ENCODE data around the gene BEGAIN.

Gene BEGAIN

DNA sequence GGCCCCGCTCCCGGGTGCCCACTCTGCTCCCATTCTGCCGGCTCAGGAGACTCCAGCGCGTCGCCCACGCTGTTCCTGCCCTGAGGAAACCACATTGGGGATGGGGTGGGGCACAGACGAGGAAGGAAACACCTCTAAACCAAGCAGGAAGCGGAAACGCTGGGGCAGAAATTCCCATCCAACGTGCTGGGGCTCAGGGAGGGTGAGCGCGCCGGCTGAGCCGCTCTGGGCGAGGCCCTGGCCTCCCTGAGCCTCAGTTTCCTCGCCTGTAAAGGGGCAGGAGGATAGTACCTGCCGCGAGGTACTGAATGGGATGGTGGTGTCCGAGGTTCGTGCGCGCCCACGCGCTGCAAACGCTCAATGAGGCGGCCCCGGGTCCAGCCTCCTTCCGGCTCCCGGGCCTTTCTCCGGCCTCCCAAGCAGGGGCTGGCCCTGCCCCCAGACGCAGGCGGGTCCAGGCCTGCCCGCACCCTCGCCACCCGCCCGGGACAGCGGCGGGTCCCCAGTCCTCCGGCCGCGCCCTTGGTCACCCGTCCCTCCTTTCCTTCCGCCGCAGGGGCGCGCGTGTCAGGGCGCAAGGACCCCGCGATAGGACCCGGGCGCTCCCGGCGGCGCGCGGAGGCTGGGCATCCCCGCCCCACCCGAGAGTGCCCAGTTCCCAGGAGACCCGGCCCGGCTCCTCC is 673 bp downstream of the BEGAIN start:
- peak overlapping the region; percentile 71 for H3K4me3 ChIP-seq (ENCODE audit: low read depth, low read length)
- H3K9ac ChIP-seq (ENCODE audit: low read length): no peak overlapping the region

DNA sequence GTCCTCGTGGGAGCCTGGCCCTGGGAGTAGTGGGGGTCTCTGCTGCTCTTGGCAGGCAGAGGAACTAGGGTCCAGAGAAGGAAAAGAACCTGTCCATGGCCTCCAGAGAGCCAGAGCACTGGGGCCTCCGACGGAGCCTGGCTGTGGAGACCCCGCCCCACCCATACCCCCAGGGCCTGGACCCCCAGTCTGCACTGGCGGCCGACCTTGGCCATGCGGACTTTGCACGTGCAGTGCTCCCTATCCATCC is 1.1 kb downstream of the BEGAIN start:
- Histone ChIP-seq H3K9me3 (ENCODE audit: control insufficient read depth, insufficient read depth, low read depth, low read length) (no peaks in the 10 kb centered on the region), H3K9ac (ENCODE audit: low read length) (no peak overlapping the region), H3K4me3 (ENCODE audit: low read depth, low read length) (peak overlapping the region; percentile 71), H3K4me1 (ENCODE audit: control insufficient read depth, insufficient read depth, low read length) (peaks cover 11% of the 10 kb centered on the region), H3K27me3 (ENCODE audit: control insufficient read depth, insufficient read depth, low read length) (peaks cover 68% of the 10 kb centered on the region), H3K27ac (ENCODE audit: low read depth, low read length) (no peak overlapping the region), H3K36me3 (ENCODE audit: control insufficient read depth, insufficient read depth, low read length) (no peaks in the 10 kb centered on the region)

More for the DNA sequence above, 673 bp downstream of the BEGAIN start:
- Histone ChIP-seq H3K27ac (ENCODE audit: low read depth, low read length) (no peak overlapping the region), H3K4me1 (ENCODE audit: control insufficient read depth, insufficient read depth, low read length) (peaks cover 11% of the 10 kb centered on the region), H3K36me3 (ENCODE audit: control insufficient read depth, insufficient read depth, low read length) (no peaks in the 10 kb centered on the region), H3K9me3 (ENCODE audit: control insufficient read depth, insufficient read depth, low read depth, low read length) (no peaks in the 10 kb centered on the region), H3K27me3 (ENCODE audit: control insufficient read depth, insufficient read depth, low read length) (peaks cover 73% of the 10 kb centered on the region)

DNA sequence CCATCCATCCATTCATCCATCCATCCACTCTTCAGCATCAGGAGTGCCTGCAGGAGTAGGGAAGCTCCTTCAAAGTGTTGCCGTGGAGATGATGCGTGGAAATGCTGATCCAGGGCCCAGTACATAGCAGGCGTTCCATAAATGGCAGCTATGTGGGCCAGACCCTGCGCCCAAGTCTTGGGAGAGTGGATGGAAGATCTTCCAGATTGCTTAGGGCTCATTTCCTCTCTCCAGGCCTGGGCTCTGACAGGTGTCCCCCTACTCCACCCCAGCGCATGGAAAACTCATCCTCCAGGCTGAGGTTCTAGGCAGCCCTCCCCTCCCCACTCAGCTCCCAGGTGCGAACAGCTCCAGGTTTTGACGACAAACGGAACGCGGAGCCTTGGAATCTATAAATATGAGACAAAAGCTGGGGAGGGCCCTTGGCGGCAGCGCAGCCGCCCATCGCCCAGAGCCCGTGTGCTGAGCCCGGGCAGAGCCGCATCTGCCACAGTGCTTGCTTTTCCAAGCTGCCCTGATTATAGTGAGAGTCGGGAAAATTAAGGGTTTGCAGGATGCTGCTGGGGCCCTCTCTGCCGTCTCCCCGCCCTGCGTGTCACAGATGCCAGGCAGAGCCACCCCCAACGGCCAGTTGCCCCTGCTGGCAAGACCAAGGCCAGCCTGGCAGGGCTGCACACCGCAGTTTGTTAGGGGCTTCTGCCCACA is 1.6 kb downstream of the BEGAIN start:
- Histone ChIP-seq H3K4me3 (ENCODE audit: low read depth, low read length) (no peak overlapping the region), H3K36me3 (ENCODE audit: control insufficient read depth, insufficient read depth, low read length) (no peaks in the 10 kb centered on the region), H3K9ac (ENCODE audit: low read length) (no peak overlapping the region), H3K27ac (ENCODE audit: low read depth, low read length) (no peak overlapping the region), H3K9me3 (ENCODE audit: control insufficient read depth, insufficient read depth, low read depth, low read length) (no peaks in the 10 kb centered on the region), H3K4me1 (ENCODE audit: control insufficient read depth, insufficient read depth, low read length) (peaks cover 11% of the 10 kb centered on the region), H3K27me3 (ENCODE audit: control insufficient read depth, insufficient read depth, low read length) (peaks cover 63% of the 10 kb centered on the region)

DNA sequence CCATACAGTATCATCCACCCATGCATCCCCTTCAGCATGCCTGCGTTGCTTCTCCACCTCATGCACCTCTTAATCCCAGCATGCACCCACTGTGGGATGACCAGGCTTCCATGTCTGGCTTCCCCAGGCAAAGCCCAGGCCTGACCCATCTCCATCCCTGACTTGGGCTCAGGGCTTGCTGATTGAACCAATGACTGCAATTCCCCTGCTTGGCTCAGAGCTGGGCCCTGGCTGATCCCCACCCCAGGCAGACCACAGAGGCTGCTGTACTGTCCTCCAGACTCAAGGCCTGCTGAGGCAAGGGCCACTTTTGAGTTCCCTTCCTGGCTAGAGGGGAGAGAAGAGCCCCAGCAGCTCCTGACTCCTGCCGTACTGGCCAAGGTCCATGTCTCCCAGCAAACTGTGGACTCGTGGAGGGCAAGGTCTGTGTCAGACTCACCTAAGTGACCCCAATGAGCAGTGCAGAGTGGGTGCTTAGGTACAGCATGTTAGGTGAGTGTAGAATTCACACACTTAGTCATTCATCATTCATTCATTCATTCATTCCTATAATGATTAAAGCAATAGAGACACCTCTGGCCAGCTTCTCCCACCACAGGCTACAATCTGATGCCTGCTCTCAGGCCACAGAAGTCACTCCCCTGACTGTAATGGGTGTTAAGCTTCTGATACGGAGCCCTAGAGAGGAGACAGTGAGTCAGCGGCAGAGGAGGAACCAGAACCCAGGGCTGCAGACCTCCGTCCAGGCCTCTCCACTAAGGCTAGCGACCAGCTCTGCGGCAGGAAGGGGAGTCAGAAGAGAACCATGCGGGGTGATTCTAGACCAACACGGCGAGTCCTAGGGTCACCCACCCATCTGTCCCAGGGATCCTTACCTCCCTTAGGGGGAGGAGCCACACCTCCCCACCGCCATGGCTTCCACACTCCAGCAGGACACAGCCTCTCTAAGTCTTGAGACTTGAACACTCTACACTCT is 2.9 kb downstream of the BEGAIN start:
- H3K36me3 ChIP-seq (ENCODE audit: control insufficient read depth, insufficient read depth, low read length): no peaks in the 10 kb centered on the region
- H3K9me3 ChIP-seq (ENCODE audit: control insufficient read depth, insufficient read depth, low read depth, low read length): no peaks in the 10 kb centered on the region
- peaks cover 11% of the 10 kb centered on the region for H3K4me1 ChIP-seq (ENCODE audit: control insufficient read depth, insufficient read depth, low read length)
- no peak overlapping the region for H3K9ac ChIP-seq (ENCODE audit: low read length)
- H3K4me3 ChIP-seq (ENCODE audit: low read depth, low read length): no peak overlapping the region
- no peak overlapping the region for H3K27ac ChIP-seq (ENCODE audit: low read depth, low read length)
- H3K27me3 ChIP-seq (ENCODE audit: control insufficient read depth, insufficient read depth, low read length): peaks cover 51% of the 10 kb centered on the region

DNA sequence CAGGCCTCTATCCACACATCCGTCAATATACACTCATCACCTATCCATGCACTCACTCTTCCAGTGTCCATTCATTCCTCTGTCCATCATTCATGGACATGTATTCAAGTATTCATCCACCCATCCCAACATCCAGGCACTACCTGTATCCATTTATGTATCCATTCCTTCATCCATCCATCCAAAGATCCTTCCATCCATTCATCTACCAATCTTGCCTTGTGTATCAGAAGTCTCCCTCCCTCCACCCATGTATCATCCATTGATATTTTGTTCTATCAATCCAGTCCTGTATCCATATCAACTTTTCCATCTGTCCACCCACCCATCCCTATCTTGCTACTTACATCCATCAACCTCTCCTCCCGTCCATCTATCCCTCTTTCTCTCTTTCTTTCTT is 4.0 kb downstream of the BEGAIN start:
- Histone ChIP-seq H3K4me1 (ENCODE audit: control insufficient read depth, insufficient read depth, low read length) (peaks cover 4% of the 10 kb centered on the region; the same call in 1 of the 2 replicates), H3K4me3 (ENCODE audit: low read depth, low read length) (no peak overlapping the region), H3K27ac (ENCODE audit: low read depth, low read length) (no peak overlapping the region), H3K9me3 (ENCODE audit: control insufficient read depth, insufficient read depth, low read depth, low read length) (no peaks in the 10 kb centered on the region), H3K27me3 (ENCODE audit: control insufficient read depth, insufficient read depth, low read length) (peaks cover 43% of the 10 kb centered on the region), H3K9ac (ENCODE audit: low read length) (no peak overlapping the region), H3K36me3 (ENCODE audit: control insufficient read depth, insufficient read depth, low read length) (no peaks in the 10 kb centered on the region)

DNA sequence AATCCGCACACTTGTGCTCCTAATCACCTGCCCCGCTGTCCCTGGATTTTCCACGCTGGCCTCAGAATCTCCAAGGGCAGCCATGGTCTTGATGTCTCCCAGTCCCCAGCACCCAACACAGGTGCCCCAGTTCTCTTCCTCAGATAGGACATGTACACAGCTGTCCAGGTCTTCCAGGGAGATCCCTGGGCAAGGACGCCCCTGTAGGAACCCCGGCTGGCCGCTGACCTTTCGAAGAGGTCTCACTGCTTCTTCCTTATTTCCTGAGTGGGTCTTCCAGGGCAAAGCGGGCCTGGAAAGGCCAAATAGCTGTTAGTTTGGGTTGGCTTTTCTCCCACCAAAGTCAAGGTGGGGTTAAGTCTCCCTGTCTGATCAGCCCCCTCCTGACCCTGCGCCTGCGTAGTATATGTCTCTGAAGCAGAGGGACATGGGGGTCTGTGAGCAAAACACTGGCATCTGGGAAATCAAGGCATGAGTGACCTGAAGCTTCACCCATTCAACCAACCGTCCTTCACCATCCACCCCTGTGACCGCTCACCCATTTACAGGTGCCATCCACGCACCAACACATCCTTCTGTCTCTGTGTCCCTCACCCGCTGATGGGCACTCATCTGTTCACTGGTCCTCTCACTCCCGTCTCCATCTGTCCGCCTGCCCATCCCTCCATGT is 4.6 kb downstream of the BEGAIN start:
- no peak overlapping the region for H3K9ac ChIP-seq (ENCODE audit: low read length)
- H3K27me3 ChIP-seq (ENCODE audit: control insufficient read depth, insufficient read depth, low read length): peaks cover 37% of the 10 kb centered on the region
- no peaks in the 10 kb centered on the region for H3K9me3 ChIP-seq (ENCODE audit: control insufficient read depth, insufficient read depth, low read depth, low read length)
- no peak overlapping the region for H3K4me3 ChIP-seq (ENCODE audit: low read depth, low read length)
- H3K27ac ChIP-seq (ENCODE audit: low read depth, low read length): no peak overlapping the region
- no peaks in the 10 kb centered on the region for H3K36me3 ChIP-seq (ENCODE audit: control insufficient read depth, insufficient read depth, low read length)
- H3K4me1 ChIP-seq (ENCODE audit: control insufficient read depth, insufficient read depth, low read length): peaks cover 4% of the 10 kb centered on the region; the same call in 1 of the 2 replicates

DNA sequence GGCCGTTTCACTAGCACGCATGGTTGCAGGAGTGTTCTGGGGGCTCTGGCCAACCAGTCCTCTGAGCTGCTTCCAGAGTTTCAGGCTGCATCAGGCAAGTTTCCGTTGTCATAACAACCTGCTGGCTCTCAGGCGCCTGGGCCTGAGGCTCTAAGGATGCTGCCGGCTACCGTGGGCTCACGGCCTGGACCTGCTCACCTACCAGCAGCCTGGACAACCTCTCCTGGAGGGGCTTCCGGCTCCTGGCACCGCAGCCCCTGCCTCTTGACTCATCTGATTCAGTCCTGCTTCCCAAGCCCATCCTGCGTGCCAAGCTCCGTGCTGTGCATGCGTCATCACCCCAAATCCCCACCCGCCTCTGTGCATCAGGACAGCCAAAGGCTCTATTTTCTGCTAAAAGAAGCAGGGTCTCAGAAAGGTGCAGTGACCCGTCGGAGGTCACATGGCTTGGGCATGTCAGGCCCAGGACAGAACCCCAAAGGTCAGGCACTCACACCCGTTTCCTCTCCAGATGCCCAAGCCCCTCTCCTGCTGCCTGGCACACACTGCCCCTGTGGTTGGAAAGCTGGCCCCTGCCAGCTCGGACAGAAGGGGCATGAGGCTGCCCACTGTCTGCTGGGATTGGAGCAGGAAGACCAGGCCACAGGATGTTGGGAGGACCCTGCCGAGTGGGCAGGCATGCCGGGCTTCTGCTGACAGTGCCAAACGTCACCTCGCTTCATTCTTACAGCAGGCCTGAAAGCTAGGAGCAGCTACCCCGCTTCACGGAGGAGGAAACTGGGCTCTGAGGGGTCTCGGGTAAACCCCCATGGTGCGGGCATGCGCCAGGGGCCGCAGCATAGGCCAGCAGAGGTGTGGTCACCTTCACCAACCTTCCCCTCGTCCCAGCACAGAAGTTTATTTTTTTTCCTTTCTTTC is 5.7 kb downstream of the BEGAIN start:
- Histone ChIP-seq H3K27me3 (ENCODE audit: control insufficient read depth, insufficient read depth, low read length) (peaks cover 30% of the 10 kb centered on the region), H3K4me1 (ENCODE audit: control insufficient read depth, insufficient read depth, low read length) (peaks cover 2% of the 10 kb centered on the region; the same call in 1 of the 2 replicates), H3K27ac (ENCODE audit: low read depth, low read length) (no peak overlapping the region), H3K9me3 (ENCODE audit: control insufficient read depth, insufficient read depth, low read depth, low read length) (no peaks in the 10 kb centered on the region), H3K4me3 (ENCODE audit: low read depth, low read length) (no peak overlapping the region), H3K9ac (ENCODE audit: low read length) (no peak overlapping the region), H3K36me3 (ENCODE audit: control insufficient read depth, insufficient read depth, low read length) (no peaks in the 10 kb centered on the region)

DNA sequence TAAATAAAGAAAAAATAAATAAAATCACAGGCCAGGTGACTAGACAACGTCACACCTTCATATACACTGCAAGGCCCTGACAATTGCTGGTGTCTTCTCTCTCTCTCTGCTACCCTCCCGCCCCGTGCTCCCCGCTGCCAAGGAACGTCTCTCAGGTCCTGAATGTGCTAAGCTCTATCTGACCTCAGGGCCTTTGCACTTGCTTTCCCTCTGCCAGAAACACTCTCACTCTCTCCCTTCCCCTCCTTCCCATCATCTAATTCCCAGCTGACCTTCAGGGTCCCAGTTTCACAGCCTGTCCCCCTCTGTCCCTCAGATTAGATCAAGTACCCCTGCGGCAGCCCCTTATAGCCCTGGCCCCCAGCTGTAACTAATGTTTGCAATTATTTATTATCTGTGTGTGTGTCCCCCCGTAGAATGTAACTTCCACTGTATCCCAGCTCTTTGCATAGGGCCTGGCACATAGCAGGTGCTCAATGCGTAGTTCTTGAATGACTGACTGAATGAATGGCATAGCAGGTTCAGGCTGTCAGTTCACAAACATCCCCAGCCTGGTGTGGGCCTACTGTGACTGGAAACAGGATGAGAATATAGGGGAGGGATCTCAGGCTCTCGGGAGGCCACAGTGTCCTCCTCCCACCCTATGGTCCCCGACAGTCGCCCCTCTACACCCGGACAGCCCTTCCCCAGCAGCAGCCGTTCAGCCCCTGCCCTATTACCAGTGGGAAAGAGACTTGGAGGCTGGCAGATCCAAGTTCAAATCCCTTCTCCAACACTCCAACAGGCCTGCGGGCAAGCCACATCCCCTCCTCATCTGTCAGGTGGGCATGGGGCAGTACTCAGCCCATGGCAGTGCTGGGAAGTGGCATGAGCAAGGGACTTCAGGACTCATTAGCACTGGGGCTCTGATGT is 6.6 kb downstream of the BEGAIN start:
- H3K36me3 ChIP-seq (ENCODE audit: control insufficient read depth, insufficient read depth, low read length): no peaks in the 10 kb centered on the region
- no peak overlapping the region for H3K27ac ChIP-seq (ENCODE audit: low read depth, low read length)
- H3K9ac ChIP-seq (ENCODE audit: low read length): no peak overlapping the region
- no peak overlapping the region for H3K4me3 ChIP-seq (ENCODE audit: low read depth, low read length)
- no peaks in the 10 kb centered on the region for H3K4me1 ChIP-seq (ENCODE audit: control insufficient read depth, insufficient read depth, low read length)
- no peaks in the 10 kb centered on the region for H3K9me3 ChIP-seq (ENCODE audit: control insufficient read depth, insufficient read depth, low read depth, low read length)
- peaks cover 20% of the 10 kb centered on the region for H3K27me3 ChIP-seq (ENCODE audit: control insufficient read depth, insufficient read depth, low read length)

DNA sequence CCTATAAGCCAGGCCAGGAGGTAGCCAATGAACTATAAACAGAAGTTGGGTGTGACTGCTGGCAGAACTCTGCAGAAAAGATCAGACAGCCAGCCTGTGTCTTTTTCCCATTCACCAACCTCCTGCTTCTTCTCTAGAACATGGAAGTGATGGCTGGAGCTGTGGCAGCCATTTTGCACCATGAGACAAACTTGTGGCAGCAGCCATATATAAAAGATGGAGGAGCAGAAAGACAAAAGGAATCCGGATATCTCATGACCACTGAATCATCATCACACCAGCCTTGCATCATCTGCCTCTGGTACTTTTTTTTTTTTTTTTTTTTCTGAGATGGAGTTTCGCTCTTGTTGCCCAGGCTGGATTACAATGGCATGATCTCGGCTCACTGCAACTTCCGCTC is 8.7 kb downstream of the BEGAIN start:
- peaks cover 6% of the 10 kb centered on the region for H3K27me3 ChIP-seq (ENCODE audit: control insufficient read depth, insufficient read depth, low read length)
- no peaks in the 10 kb centered on the region for H3K36me3 ChIP-seq (ENCODE audit: control insufficient read depth, insufficient read depth, low read length)
- no peaks in the 10 kb centered on the region for H3K9me3 ChIP-seq (ENCODE audit: control insufficient read depth, insufficient read depth, low read depth, low read length)
- H3K4me1 ChIP-seq (ENCODE audit: control insufficient read depth, insufficient read depth, low read length): peaks cover 2% of the 10 kb centered on the region
- H3K27ac ChIP-seq (ENCODE audit: low read depth, low read length): no peak overlapping the region
- no peak overlapping the region for H3K9ac ChIP-seq (ENCODE audit: low read length)
- no peak overlapping the region for H3K4me3 ChIP-seq (ENCODE audit: low read depth, low read length)

Data from HUES6 (cell line).